BLaER1 treated with 17β-estradiol and CSF1 and Interleukin-3, amounts not matched to agents 10 nM and 100 nM (cell line): ENCODE measurements around the gene CTSC.

ENCODE experiments used
- H3K27ac ChIP-seq, 11 experiments: shearing (Covaris generic); formaldehyde crosslinking; 2 replicates each; pipeline ENCODE4 v1.8.1; 2022
- H3K27me3 ChIP-seq, 11 experiments: shearing (Covaris generic); formaldehyde crosslinking; 2 replicates each; pipeline ENCODE4 v1.8.1; 2022
- H3K36me3 ChIP-seq, 11 experiments: shearing (Covaris generic); formaldehyde crosslinking; 2 replicates each; pipeline ENCODE4 v1.8.1; 2022
- H3K4me1 ChIP-seq, 10 experiments: shearing (Covaris generic); formaldehyde crosslinking; 2 replicates each; pipeline ENCODE4 v1.8.1; 2022
- H3K4me2 ChIP-seq, 11 experiments: shearing (Covaris generic); formaldehyde crosslinking; 2 replicates each; pipeline ENCODE4 v1.8.1; 2022
- H3K4me3 ChIP-seq, 10 experiments: shearing (Covaris generic); formaldehyde crosslinking; 2 replicates each; pipeline ENCODE4 v1.8.1; 2022
- H3K9ac ChIP-seq, 11 experiments: shearing (Covaris generic); formaldehyde crosslinking; 2 replicates each; pipeline ENCODE4 v1.8.1; 2022
- H3K9me3 ChIP-seq, 11 experiments: shearing (Covaris generic); formaldehyde crosslinking; replicated peaks in 1 of 11; 2 replicates each; pipeline ENCODE4 v1.8.1; 2022
- H4K20me1 ChIP-seq, 11 experiments: shearing (Covaris generic); formaldehyde crosslinking; 2 replicates each; pipeline ENCODE4 v1.8.1; 2022
- Cebpa-rat ChIP-seq, 11 experiments: shearing (Covaris generic); IDR thresholded peaks; 2 replicates each; pipeline ENCODE4 v1.8.1; 2022

The CTSC gene

GRCh38 chr11:88375927-88376470 lies 38.5 kb upstream of the CTSC start:
- Histone ChIP-seq H3K27ac (no peak overlapping the region), H3K9ac (no peak overlapping the region), H3K4me2 (no peak overlapping the region; a peak in 1 of 22 replicates), H3K9me3 (peaks cover 0 to 8% (median 0%) of the 10 kb centered on the region in 11 experiments; a peak in 1 of 22 replicates), H3K27me3 (no peaks in the 10 kb centered on the region), H3K4me3 (no peak overlapping the region), H3K36me3 (peaks cover 0 to 10% (median 0%) of the 10 kb centered on the region in 11 experiments; a peak in 4 of 22 replicates), H4K20me1 (no peaks in the 10 kb centered on the region), H3K4me1 (peaks cover 0 to 7% (median 0%) of the 10 kb centered on the region in 10 experiments; a peak in 1 of 20 replicates)
- no peak for TF ChIP-seq Cebpa-rat (IDR thresholded peaks at IDR 0.05)

- H3K9ac ChIP-seq = no peak overlapping the region
- peaks cover 0 to 10% (median 0%) of the 10 kb centered on the region in 11 experiments; a peak in 4 of 22 replicates for H3K36me3 ChIP-seq
- H3K4me2 ChIP-seq = no peak overlapping the region
- H4K20me1 ChIP-seq = no peaks in the 10 kb centered on the region
- no peak for TF ChIP-seq Cebpa-rat (IDR thresholded peaks at IDR 0.05)
- H3K9me3 ChIP-seq = no peaks in the 10 kb centered on the region
- H3K27me3 ChIP-seq = no peaks in the 10 kb centered on the region
- no peak overlapping the region for H3K4me3 ChIP-seq
- H3K27ac ChIP-seq = no peak overlapping the region
- no peaks in the 10 kb centered on the region for H3K4me1 ChIP-seq
These were observed 33.2 kb upstream of the CTSC start for GRCh38 chr11:88370782-88371181.

- no peaks in the 10 kb centered on the region for H4K20me1 ChIP-seq
- no peak overlapping the region for H3K9ac ChIP-seq
- no peaks in the 10 kb centered on the region for H3K27me3 ChIP-seq
- TF ChIP-seq Cebpa-rat (IDR thresholded peaks at IDR 0.05) = no peak
- H3K4me1 ChIP-seq = peaks cover 0 to 26% (median 14%) of the 10 kb centered on the region in 10 experiments; a peak in 16 of 20 replicates
- no peak overlapping the region for H3K4me2 ChIP-seq
- no peaks in the 10 kb centered on the region for H3K36me3 ChIP-seq
- no peak overlapping the region for H3K27ac ChIP-seq
- H3K9me3 ChIP-seq = no peaks in the 10 kb centered on the region
- H3K4me3 ChIP-seq = no peak overlapping the region
These were observed 29.8 kb upstream of the CTSC start for GRCh38 chr11:88367310-88367709.

- peak overlapping the region in 9 of 11 experiments; percentile 12 to 82 (median 56); a peak in 17 of 22 replicates for H3K4me2 ChIP-seq
- no peaks in the 10 kb centered on the region for H4K20me1 ChIP-seq
- peak overlapping the region in 5 of 11 experiments; percentile 5 to 53 (median 38); a peak in 7 of 22 replicates for H3K27ac ChIP-seq
- H3K9ac ChIP-seq = no peak overlapping the region
- peaks cover 0 to 43% (median 16%) of the 10 kb centered on the region in 10 experiments; a peak in 17 of 20 replicates for H3K4me1 ChIP-seq
- H3K4me3 ChIP-seq = no peak overlapping the region
- peak in 2 of 11 experiments; percentile 25 to 35; a peak in 2 of 22 replicates for TF ChIP-seq Cebpa-rat (IDR thresholded peaks at IDR 0.05)
- H3K36me3 ChIP-seq = no peaks in the 10 kb centered on the region
- H3K27me3 ChIP-seq = no peaks in the 10 kb centered on the region
- peaks cover 0 to 6% (median 0%) of the 10 kb centered on the region in 11 experiments; a peak in 1 of 22 replicates for H3K9me3 ChIP-seq
These were observed 26.1 kb upstream of the CTSC start for GRCh38 chr11:88363648-88364065.

- peaks cover 0 to 45% (median 16%) of the 10 kb centered on the region in 10 experiments; a peak in 17 of 20 replicates for H3K4me1 ChIP-seq
- H3K36me3 ChIP-seq = no peaks in the 10 kb centered on the region
- H3K9me3 ChIP-seq = peaks cover 0 to 6% (median 0%) of the 10 kb centered on the region in 11 experiments; a peak in 1 of 22 replicates
- H3K27ac ChIP-seq = peak overlapping the region in 3 of 11 experiments; percentile 38 to 53 (median 46); a peak in 6 of 22 replicates
- no peak overlapping the region for H3K9ac ChIP-seq
- H3K4me3 ChIP-seq = no peak overlapping the region
- no peaks in the 10 kb centered on the region for H4K20me1 ChIP-seq
- H3K4me2 ChIP-seq = peak overlapping the region in 8 of 11 experiments; percentile 38 to 82 (median 62); a peak in 13 of 22 replicates
- TF ChIP-seq Cebpa-rat (IDR thresholded peaks at IDR 0.05) = no peak
- no peaks in the 10 kb centered on the region for H3K27me3 ChIP-seq
These were observed 25.5 kb upstream of the CTSC start for GRCh38 chr11:88363004-88363403.

- Histone ChIP-seq H3K4me2 (peak overlapping the region in 3 of 11 experiments; percentile 35 to 52 (median 46); a peak in 5 of 22 replicates), H3K9me3 (peaks cover 0 to 6% (median 0%) of the 10 kb centered on the region in 11 experiments; a peak in 1 of 22 replicates), H3K27me3 (no peaks in the 10 kb centered on the region), H3K36me3 (no peaks in the 10 kb centered on the region), H3K4me1 (peaks cover 0 to 64% (median 16%) of the 10 kb centered on the region in 10 experiments; a peak in 17 of 20 replicates), H3K27ac (no peak overlapping the region), H3K4me3 (no peak overlapping the region), H3K9ac (no peak overlapping the region), H4K20me1 (no peaks in the 10 kb centered on the region)
- TF ChIP-seq Cebpa-rat (IDR thresholded peaks at IDR 0.05) = no peak
These were observed 22.6 kb upstream of the CTSC start for GRCh38 chr11:88360141-88360540.

GRCh38 chr11:88359541-88359940 lies 22.0 kb upstream of the CTSC start:
- Histone ChIP-seq H4K20me1 (no peaks in the 10 kb centered on the region), H3K4me2 (peak overlapping the region in 3 of 11 experiments; percentile 35 to 52 (median 46); a peak in 5 of 22 replicates), H3K36me3 (no peaks in the 10 kb centered on the region), H3K27me3 (no peaks in the 10 kb centered on the region), H3K4me1 (peaks cover 0 to 67% (median 16%) of the 10 kb centered on the region in 10 experiments; a peak in 17 of 20 replicates), H3K9me3 (peaks cover 0 to 6% (median 0%) of the 10 kb centered on the region in 11 experiments; a peak in 1 of 22 replicates), H3K9ac (no peak overlapping the region), H3K27ac (no peak overlapping the region), H3K4me3 (no peak overlapping the region)
- TF ChIP-seq Cebpa-rat (IDR thresholded peaks at IDR 0.05) = no peak

GRCh38 chr11:88359114-88359513 lies 21.6 kb upstream of the CTSC start:
- no peak overlapping the region for H3K27ac ChIP-seq
- no peak overlapping the region for H3K4me3 ChIP-seq
- H4K20me1 ChIP-seq = no peaks in the 10 kb centered on the region
- no peaks in the 10 kb centered on the region for H3K36me3 ChIP-seq
- no peaks in the 10 kb centered on the region for H3K27me3 ChIP-seq
- peak overlapping the region in 3 of 11 experiments; percentile 35 to 52 (median 46); a peak in 4 of 22 replicates for H3K4me2 ChIP-seq
- H3K9me3 ChIP-seq = peaks cover 0 to 6% (median 0%) of the 10 kb centered on the region in 11 experiments; a peak in 1 of 22 replicates
- TF ChIP-seq Cebpa-rat (IDR thresholded peaks at IDR 0.05) = no peak
- no peak overlapping the region for H3K9ac ChIP-seq
- H3K4me1 ChIP-seq = peaks cover 0 to 67% (median 14%) of the 10 kb centered on the region in 10 experiments; a peak in 17 of 20 replicates

GRCh38 chr11:88358040-88358431 lies 20.5 kb upstream of the CTSC start:
- no peak for TF ChIP-seq Cebpa-rat (IDR thresholded peaks at IDR 0.05)
- Histone ChIP-seq H3K4me2 (peak overlapping the region in 1 of 11 experiments; percentile 25; a peak in 2 of 22 replicates), H3K4me1 (peaks cover 0 to 67% (median 5%) of the 10 kb centered on the region in 10 experiments; a peak in 13 of 20 replicates), H3K36me3 (no peaks in the 10 kb centered on the region), H4K20me1 (no peaks in the 10 kb centered on the region), H3K9ac (no peak overlapping the region), H3K9me3 (peaks cover 0 to 6% (median 0%) of the 10 kb centered on the region in 11 experiments; a peak in 1 of 22 replicates), H3K27ac (no peak overlapping the region), H3K4me3 (no peak overlapping the region), H3K27me3 (no peaks in the 10 kb centered on the region)
